H9 (cell line): ENCODE data around the gene IFRD2. TPM values are rescaled to one million over a fixed set of nuclear protein-coding genes. Genes with fewer than 3 reads are reported as not detected.
A peak's percentile ranks its signal among the peaks of the same experiment; 100 is the strongest.

Experiments used
- DNase-seq: peaks from one replicate; pipeline ENCODE4 v3.0.0-alpha.2; 2017
- H2AFZ ChIP-seq: one replicate; pipeline ENCODE4 v1.6.1; 2013; ENCODE audit warnings: mild to moderate bottlenecking, low read length, control low read depth, moderate library complexity
- H2AK5ac ChIP-seq: 2 replicates; pipeline ENCODE4 v1.6.1; 2013; ENCODE audit warnings: low read length, control low read depth, mixed read lengths; ENCODE audit not compliant: insufficient read length
- H2BK120ac ChIP-seq: one replicate; pipeline ENCODE4 v1.6.1; 2013; ENCODE audit warnings: low read depth, mild to moderate bottlenecking, low read length, control low read depth, inconsistent platforms; ENCODE audit not compliant: poor library complexity, severe bottlenecking
- H2BK12ac ChIP-seq: 2 replicates; pipeline ENCODE4 v1.6.1; 2013; ENCODE audit warnings: low read length, control low read depth, mixed read lengths, low read depth; ENCODE audit not compliant: insufficient read length
- H2BK15ac ChIP-seq: 2 replicates; pipeline ENCODE4 v1.6.1; 2013; ENCODE audit warnings: low read depth, low read length, control low read depth
- H2BK20ac ChIP-seq: one replicate; pipeline ENCODE4 v1.6.1; 2013; ENCODE audit warnings: low read depth, mild to moderate bottlenecking, low read length, control low read depth, inconsistent platforms; ENCODE audit not compliant: poor library complexity, severe bottlenecking
- H2BK5ac ChIP-seq: 2 replicates; pipeline ENCODE4 v1.6.1; 2013; ENCODE audit warnings: low read length, control low read depth, mixed read lengths; ENCODE audit not compliant: insufficient read length
- H3K14ac ChIP-seq: 2 replicates; pipeline ENCODE4 v1.6.1; 2013; ENCODE audit warnings: low read length, control low read depth; ENCODE audit not compliant: insufficient read depth
- H3K18ac ChIP-seq: 2 replicates; pipeline ENCODE4 v1.6.1; 2013; ENCODE audit warnings: low read depth, mild to moderate bottlenecking, mixed read lengths, low read length, control low read depth; ENCODE audit not compliant: insufficient read length
- H3K23ac ChIP-seq: 2 replicates; pipeline ENCODE4 v1.6.1; 2013; ENCODE audit warnings: low read length, control low read depth, mixed read lengths, low read depth; ENCODE audit not compliant: insufficient read length
- H3K23me2 ChIP-seq: 2 replicates; pipeline ENCODE4 v1.6.1; 2013; ENCODE audit warnings: low read depth, mild to moderate bottlenecking, mixed read lengths, low read length, control low read depth; ENCODE audit not compliant: insufficient read length, poor library complexity, severe bottlenecking
- H3K27ac ChIP-seq: 2 replicates; pipeline ENCODE4 v1.5.1; 2013; ENCODE audit warnings: low read length, control low read depth, mixed read lengths, low read depth; ENCODE audit not compliant: insufficient read length
- H3K27me3 ChIP-seq: 2 replicates; pipeline ENCODE4 v1.6.1; 2013; ENCODE audit warnings: low read length, control low read depth, inconsistent platforms; ENCODE audit not compliant: insufficient read depth
- H3K4ac ChIP-seq: 2 replicates; pipeline ENCODE4 v1.6.1; 2013; ENCODE audit warnings: low read depth, mild to moderate bottlenecking, control low read depth, inconsistent platforms, low read length, moderate library complexity
- H3K4me1 ChIP-seq: 2 replicates; pipeline ENCODE4 v1.6.1; 2013; ENCODE audit warnings: low read length, control low read depth, inconsistent platforms; ENCODE audit not compliant: insufficient read depth
- H3K4me2 ChIP-seq: 2 replicates; pipeline ENCODE4 v1.6.1; 2013; ENCODE audit warnings: low read length, control low read depth, mixed read lengths; ENCODE audit not compliant: insufficient read length, insufficient read depth
- H3K56ac ChIP-seq: 2 replicates; pipeline ENCODE4 v1.6.1; 2013; ENCODE audit warnings: low read depth, mild to moderate bottlenecking, mixed read lengths, low read length, control low read depth; ENCODE audit not compliant: insufficient read length
- H3K79me1 ChIP-seq: 2 replicates; pipeline ENCODE4 v1.6.1; 2013; ENCODE audit warnings: low read depth, mild to moderate bottlenecking, moderate library complexity, low read length, control low read depth, inconsistent platforms; ENCODE audit not compliant: insufficient read depth, poor library complexity, severe bottlenecking
- H3K79me2 ChIP-seq: 2 replicates; pipeline ENCODE4 v1.6.1; 2013; ENCODE audit warnings: low read length, control low read depth, inconsistent platforms; ENCODE audit not compliant: insufficient read depth
- H3K9ac ChIP-seq: 2 replicates; pipeline ENCODE4 v1.6.1; 2013; ENCODE audit warnings: low read length, control low read depth, mixed read lengths; ENCODE audit not compliant: insufficient read length; ENCODE audit errors: extremely low read depth
- H3K9me3 ChIP-seq: one replicate; pipeline ENCODE4 v1.6.1; 2013; ENCODE audit warnings: low read depth, low read length, inconsistent platforms; ENCODE audit not compliant: control insufficient read depth
- H3T11ph ChIP-seq: one replicate; pipeline ENCODE4 v1.6.1; 2013; ENCODE audit warnings: mild to moderate bottlenecking, low read length, control low read depth, inconsistent platforms
- H4K20me1 ChIP-seq: one replicate; pipeline ENCODE4 v1.6.1; 2013; ENCODE audit not compliant: control insufficient read depth, insufficient read length, insufficient read depth
- H4K5ac ChIP-seq: 2 replicates; pipeline ENCODE4 v1.6.1; 2013; ENCODE audit warnings: low read depth, mild to moderate bottlenecking, mixed read lengths, low read length, control low read depth; ENCODE audit not compliant: insufficient read length
- H4K8ac ChIP-seq: replicated peaks from 2 replicates; pipeline ENCODE4 v1.6.1; 2013; ENCODE audit warnings: low read length, control low read depth, mixed read lengths, low read depth; ENCODE audit not compliant: insufficient read length
- H4K91ac ChIP-seq: 2 replicates; pipeline ENCODE4 v1.6.1; 2013; ENCODE audit warnings: low read depth, mild to moderate bottlenecking, moderate library complexity, mixed read lengths, low read length, control low read depth; ENCODE audit not compliant: insufficient read length
- H3K27ac Mint-ChIP-seq, 3 experiments: 2 replicates in 2 of 3; 3 replicates in 1 of 3; pipeline ENCODE4 v1.8.0; 2020 to 2021; ENCODE audit warnings: mixed read lengths in 3 of 3, mild to moderate bottlenecking in 1 of 3, moderate library complexity in 1 of 3
- H3K27me3 Mint-ChIP-seq: 2 replicates; pipeline ENCODE4 v1.8.0; 2021; ENCODE audit warnings: low read depth, mild to moderate bottlenecking, moderate library complexity, mixed read lengths
- H3K36me3 Mint-ChIP-seq, 3 experiments: 2 replicates in 2 of 3; 3 replicates in 1 of 3; pipeline ENCODE4 v1.8.0; 2020 to 2021; ENCODE audit warnings: low read depth in 3 of 3, mixed read lengths in 3 of 3; ENCODE audit not compliant: insufficient read depth in 1 of 3
- H3K4me1 Mint-ChIP-seq, 2 experiments: 2 replicates each; pipeline ENCODE4 v1.8.0; 2020; ENCODE audit warnings: mixed read lengths in 2 of 2
- H3K4me3 Mint-ChIP-seq, 2 experiments: 2 replicates in 1 of 2; 3 replicates in 1 of 2; pipeline ENCODE4 v1.8.0; 2020 to 2021; ENCODE audit warnings: mild to moderate bottlenecking in 2 of 2, mixed read lengths in 2 of 2, moderate library complexity in 1 of 2
- H3K9me3 Mint-ChIP-seq, 2 experiments: 2 replicates in 1 of 2; 3 replicates in 1 of 2; pipeline ENCODE4 v1.8.0; 2020; ENCODE audit warnings: mild to moderate bottlenecking in 2 of 2, mixed read lengths in 2 of 2, moderate library complexity in 1 of 2
- WGBS: extraction: QIAGEN DNeasy Blood & Tissue Kit; methylation state at CpG from one replicate; pipeline ENCODE4 v1.1.7; 2013; ENCODE audit warnings: missing lambda C conversion rate, low lambda C conversion rate, mixed read lengths; ENCODE audit not compliant: insufficient read length; ENCODE audit errors: extremely low coverage; 5-methylcytosine and 5-hydroxymethylcytosine counted together
- total RNA-seq: library from RNA; stranded (reverse); gene quantifications from 2 replicates; pipeline ENCODE4 v1.2.1, GENCODE V29; 2021
- TF ChIP-seq, protein P1 (sequence below): fragments of 200-600 bp; sonication (generic); conservative IDR thresholded peaks from 3 replicates; pipeline ENCODE4 v1.8.0; 2021; ENCODE audit warnings: antibody characterized with exemption, mild to moderate bottlenecking

The IFRD2 gene
- total RNA-seq, 1 experiment from 2014 or later: 109 TPM

DNA sequence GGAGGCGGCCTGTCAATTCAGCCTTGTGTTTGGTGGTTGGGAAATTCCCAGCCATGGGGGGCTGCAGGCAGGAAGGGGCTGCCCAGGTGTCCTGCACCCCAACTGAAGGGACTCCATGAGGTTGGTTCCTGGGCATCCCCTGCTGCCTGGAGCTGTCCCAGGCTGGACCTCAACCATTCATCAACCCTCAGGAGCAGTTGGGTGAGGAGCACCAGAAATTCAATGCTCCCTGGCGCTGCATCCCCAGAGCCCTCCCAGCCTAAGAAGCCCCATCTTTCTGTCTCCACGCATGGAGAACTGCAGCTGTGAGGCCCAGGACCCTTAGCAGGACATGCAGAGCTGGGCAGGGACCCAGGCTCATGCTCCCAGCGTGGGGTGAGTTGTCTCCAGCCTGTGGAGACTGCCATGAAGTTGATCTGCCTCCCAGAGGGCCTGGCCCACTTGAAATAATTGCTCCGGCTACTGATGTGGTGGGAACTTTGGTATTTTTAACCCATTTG is 31.2 kb downstream of the IFRD2 start:
- no peaks in the 10 kb centered on the region for H3K9me3 Mint-ChIP-seq
- H2BK20ac ChIP-seq: no peak overlapping the region
- H3K27ac ChIP-seq: no peak overlapping the region
- H3K9ac ChIP-seq: no peak overlapping the region
- H2AFZ ChIP-seq: no peak overlapping the region
- H3K23ac ChIP-seq: no peak overlapping the region
- H3T11ph ChIP-seq: no peak overlapping the region
- H3K27me3 Mint-ChIP-seq: peaks cover 1% of the 10 kb centered on the region; the same call in 1 of the 2 replicates
- H3K4ac ChIP-seq: no peak overlapping the region
- H4K20me1 ChIP-seq: no peaks in the 10 kb centered on the region
- H3K56ac ChIP-seq: no peak overlapping the region
- peak overlapping the region in 2 of 3 experiments; percentile 73 to 93; a peak in 5 of 7 replicates for H3K27ac Mint-ChIP-seq
- H3K27me3 ChIP-seq: no peaks in the 10 kb centered on the region
- H3K79me1 ChIP-seq: no peaks in the 10 kb centered on the region
- H3K4me1 ChIP-seq: peaks cover 3% of the 10 kb centered on the region; the same call in 1 of the 2 replicates
- peak overlapping the region; percentile 93 for H3K18ac ChIP-seq
- no peak overlapping the region for H4K91ac ChIP-seq
- H2BK15ac ChIP-seq: no peak overlapping the region
- no peak for DNase-seq
- H3K4me2 ChIP-seq: peak overlapping the region; percentile 30
- H3K9me3 ChIP-seq: no peaks in the 10 kb centered on the region
- no peak overlapping the region for H4K5ac ChIP-seq
- WGBS: no CpG with 5 or more reads among the region's 5 CpGs
- H4K8ac ChIP-seq: no peak overlapping the region
- TF ChIP-seq, protein P1, sequence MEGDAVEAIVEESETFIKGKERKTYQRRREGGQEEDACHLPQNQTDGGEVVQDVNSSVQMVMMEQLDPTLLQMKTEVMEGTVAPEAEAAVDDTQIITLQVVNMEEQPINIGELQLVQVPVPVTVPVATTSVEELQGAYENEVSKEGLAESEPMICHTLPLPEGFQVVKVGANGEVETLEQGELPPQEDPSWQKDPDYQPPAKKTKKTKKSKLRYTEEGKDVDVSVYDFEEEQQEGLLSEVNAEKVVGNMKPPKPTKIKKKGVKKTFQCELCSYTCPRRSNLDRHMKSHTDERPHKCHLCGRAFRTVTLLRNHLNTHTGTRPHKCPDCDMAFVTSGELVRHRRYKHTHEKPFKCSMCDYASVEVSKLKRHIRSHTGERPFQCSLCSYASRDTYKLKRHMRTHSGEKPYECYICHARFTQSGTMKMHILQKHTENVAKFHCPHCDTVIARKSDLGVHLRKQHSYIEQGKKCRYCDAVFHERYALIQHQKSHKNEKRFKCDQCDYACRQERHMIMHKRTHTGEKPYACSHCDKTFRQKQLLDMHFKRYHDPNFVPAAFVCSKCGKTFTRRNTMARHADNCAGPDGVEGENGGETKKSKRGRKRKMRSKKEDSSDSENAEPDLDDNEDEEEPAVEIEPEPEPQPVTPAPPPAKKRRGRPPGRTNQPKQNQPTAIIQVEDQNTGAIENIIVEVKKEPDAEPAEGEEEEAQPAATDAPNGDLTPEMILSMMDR: no peak
- no peak overlapping the region for H2BK12ac ChIP-seq
- H2BK5ac ChIP-seq: no peak overlapping the region
- H2BK120ac ChIP-seq: no peak overlapping the region
- peaks cover 14 to 30% (median 29%) of the 10 kb centered on the region in 3 experiments; a peak in 6 of 7 replicates for H3K36me3 Mint-ChIP-seq
- no peak overlapping the region for H2AK5ac ChIP-seq
- H3K23me2 ChIP-seq: no peaks in the 10 kb centered on the region
- H3K79me2 ChIP-seq: no peaks in the 10 kb centered on the region
- H3K4me3 Mint-ChIP-seq: peak overlapping the region; percentile 57 to 70; a peak in 4 of 5 replicates
- H3K4me1 Mint-ChIP-seq: peaks cover 32 to 59% of the 10 kb centered on the region in 2 experiments
- peak overlapping the region; percentile 16; the same call in 1 of the 2 replicates for H3K14ac ChIP-seq
